Panc1 (cell line): Measurements from ENCODE around the gene EP400.

Source experiments
- CTCF ChIP-seq: fragments of 450-650 bp; IDR thresholded peaks from 2 replicates; pipeline ENCODE4 v1.5.1; 2017; ENCODE audit warnings: mild to moderate bottlenecking
- POLR2AphosphoS5 ChIP-seq: IDR thresholded peaks from 2 replicates; pipeline ENCODE4 v1.6.1; 2012; ENCODE audit warnings: mild to moderate bottlenecking, low read depth, low read length, moderate library complexity
- REST ChIP-seq, 2 experiments: IDR thresholded peaks; 2 replicates each; pipeline ENCODE4 v1.6.1; 2011 to 2012; ENCODE audit warnings: low read depth in 2 of 2, control low read depth in 1 of 2, low read length in 1 of 2, mild to moderate bottlenecking in 1 of 2, moderate library complexity in 1 of 2; ENCODE audit not compliant: insufficient read depth in 1 of 2

DNA sequence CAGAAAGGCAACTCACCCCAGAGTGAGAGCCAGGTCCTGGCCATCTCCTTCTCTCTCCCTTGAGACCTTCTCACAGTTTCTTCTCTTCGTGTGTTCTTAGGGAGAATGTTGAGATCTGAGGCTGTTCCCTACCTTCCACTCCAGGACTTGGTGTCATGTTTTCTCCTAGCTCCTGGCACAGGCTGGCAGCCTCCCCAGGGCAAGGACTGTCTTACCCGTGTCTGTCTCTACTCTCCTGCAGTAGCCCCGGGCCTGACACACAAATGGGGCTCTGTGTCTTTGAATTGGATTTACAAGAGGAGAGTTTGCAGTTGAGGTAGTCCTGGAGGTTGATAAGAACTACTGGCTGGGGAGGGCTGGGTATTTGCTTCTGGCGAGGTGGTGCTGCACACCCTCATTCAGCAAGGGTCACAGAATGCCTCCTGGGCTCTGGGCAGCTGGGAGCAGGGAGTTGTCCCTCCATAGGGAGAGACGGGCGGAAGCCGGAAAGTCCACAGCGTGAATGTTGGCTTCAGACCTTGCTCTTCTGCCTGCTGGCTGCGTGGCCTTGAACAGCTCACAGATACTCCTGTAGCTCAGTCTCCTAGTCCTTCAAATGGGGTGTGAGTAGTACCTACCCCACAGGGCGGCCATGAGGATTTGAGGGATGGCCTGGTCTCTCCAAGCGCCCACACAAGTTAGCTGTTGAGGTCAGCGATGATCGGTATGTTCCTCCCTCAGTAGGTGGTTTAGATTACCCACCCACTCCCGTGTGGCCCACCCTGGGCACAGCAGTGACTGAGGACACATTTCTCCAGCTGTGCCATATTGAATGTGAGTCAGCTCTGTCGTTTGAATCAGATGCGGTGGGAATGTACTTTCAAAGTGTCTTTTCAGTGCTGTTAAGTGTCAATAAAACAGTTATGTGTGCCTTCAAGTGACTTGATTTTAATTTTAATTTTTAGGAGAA lies 10.2 kb downstream of the EP400 start:
- no peak for TF ChIP-seq CTCF
- no peak for TF ChIP-seq REST (IDR thresholded peaks at IDR 0.05; ENCODE audit: insufficient read depth in 1 of 2, low read depth in 2 of 2, low read length in 1 of 2)
- no peak for TF ChIP-seq POLR2AphosphoS5
